HG03342 (cell line): ENCODE measurements around the gene CYP26A1.
A peak's percentile ranks its signal among the peaks of the same experiment; 100 is the strongest.
"Not testable (repeated sequence)": the region's sequence is repeated elsewhere in the genome, so short reads cannot be mapped to it uniquely, and the experiment has no call there.

Experiments
- ATAC-seq: cut with Tn5 transposase; IDR thresholded peaks from one replicate; pipeline ENCODE4 v1.9.1; 2021; ENCODE audit warnings: mild to moderate bottlenecking, moderate library complexity; ENCODE audit not compliant: unreplicated experiment

The CYP26A1 gene

DNA sequence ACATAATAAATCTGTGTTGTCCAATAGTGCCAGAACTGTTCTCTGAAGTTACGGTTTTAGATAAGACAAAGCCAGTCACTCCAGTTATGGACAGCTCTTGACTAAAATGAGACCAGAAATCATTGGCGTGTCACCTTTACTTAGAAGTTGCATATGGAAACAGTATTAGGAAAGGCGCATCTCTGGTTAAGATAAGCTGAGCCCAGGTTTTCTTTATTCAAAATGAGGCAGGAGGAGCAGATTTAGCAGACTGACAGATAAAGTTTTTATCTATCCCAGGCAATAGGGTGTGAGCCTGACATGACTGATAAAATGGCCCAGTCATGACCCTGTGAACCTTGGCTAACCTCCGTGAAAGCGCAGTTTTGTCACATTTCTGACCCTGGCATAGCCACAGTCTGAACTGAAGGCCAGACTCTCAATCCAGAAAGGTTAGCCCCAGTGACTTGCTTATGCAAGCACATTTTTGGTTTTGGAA is 4.2 kb downstream of the CYP26A1 start:
- no peak for ATAC-seq

DNA sequence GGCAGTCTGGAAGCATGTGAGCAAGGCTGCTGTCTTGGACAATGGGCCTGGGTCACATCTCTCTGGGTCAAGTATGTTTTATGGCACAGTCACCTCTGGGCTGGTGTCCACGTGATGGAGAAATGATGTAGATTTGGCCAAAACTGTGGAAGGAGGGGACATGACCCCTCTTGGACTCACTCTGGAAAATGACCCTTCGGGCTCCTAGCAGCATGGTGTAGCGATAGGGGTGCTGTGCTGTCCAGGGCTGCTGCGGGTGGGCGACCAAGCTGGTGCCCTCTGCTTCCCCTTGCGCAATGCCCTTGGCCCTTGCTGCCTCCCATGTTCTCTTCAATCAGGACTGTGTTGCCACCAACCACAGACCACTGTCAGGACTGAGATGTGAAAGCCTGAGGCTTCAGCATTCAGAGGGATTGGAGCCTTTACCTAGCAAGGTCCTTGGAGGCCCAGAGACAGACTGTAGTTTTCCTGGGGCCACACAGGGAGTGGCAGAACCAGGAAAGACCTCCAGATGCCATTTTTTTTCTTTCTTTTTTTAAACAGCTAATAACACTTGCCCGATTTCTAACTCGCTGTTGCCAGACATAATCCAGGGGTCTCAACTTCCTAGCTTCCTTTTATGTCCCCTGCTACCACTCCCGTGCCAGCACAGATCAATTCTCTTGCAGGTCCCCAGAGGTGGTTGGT is 6.1 kb downstream of the CYP26A1 start:
- ATAC-seq, result no peak

DNA sequence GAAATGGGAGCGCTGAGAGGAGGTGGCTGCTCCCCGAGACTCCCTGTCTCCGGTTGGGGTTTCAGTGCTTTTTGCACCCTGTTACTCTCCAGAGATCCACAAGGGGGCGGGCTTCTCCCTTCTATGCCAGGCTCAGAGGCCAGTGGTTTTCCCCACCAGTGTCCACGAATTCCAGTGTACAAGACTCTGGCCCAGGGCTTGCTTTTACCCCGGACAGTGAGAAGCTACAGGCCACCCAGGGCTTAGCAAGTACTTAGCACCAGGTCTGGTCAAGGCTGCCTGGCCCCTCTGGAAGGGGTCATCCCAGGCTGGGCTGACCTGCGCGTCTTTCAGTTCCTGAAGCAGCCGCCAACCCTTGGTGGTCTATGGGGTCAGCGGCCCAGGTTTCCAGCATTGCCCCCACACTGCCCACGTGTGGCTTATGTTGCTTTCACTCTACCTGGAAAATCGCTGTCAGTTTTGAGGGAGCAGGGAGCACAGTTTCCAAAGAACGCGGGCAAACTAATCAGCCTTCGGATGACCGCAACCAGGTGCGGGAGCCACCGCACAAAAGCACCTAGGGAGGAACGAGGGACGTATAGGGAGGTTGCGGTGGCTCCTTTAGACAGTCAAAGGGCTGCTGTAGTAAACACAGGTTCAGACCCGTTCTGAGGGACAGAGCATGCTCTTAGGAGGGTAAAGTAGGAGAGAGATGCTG is 6.8 kb downstream of the CYP26A1 start:
- no peak for ATAC-seq

DNA sequence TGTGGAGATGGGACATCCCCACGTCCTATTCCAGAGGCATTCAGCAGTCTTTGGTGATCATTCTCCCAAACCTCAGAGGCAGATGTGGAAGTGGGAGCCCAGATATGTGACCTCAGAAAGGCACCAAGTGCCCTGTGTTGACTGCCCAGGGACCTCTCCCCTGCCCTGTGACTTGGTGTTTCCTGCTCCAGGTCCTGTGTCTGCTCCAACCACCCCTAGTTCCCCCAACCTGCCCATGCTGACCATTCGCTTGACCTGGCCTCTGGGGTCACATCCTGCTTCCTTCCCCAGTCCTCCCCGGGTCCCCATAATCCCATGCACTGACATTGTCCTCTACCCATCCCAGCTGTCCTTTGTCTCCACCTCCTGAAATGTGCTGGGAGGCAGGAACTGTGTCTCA is 7.6 kb downstream of the CYP26A1 start:
- ATAC-seq, result no peak

DNA sequence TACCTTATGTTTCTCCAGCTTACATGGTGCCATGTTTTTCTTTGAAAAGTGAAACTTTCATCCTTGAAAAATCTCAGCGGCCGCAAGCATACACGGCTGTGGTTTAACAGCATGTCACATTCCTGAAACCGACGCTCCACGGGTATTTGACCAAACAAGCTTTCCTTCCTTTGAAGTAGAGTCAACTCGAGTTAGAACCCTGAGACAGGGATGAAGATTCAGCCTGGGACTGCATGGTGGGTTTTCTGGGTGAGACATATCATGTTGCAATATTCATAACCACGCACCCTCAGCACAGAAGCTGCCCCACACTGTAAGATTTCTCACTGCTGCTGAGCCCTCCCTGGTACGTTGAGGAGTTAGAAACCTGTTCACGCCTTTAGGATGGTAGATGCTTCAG is 8.1 kb downstream of the CYP26A1 start:
- ATAC-seq, result no peak

DNA sequence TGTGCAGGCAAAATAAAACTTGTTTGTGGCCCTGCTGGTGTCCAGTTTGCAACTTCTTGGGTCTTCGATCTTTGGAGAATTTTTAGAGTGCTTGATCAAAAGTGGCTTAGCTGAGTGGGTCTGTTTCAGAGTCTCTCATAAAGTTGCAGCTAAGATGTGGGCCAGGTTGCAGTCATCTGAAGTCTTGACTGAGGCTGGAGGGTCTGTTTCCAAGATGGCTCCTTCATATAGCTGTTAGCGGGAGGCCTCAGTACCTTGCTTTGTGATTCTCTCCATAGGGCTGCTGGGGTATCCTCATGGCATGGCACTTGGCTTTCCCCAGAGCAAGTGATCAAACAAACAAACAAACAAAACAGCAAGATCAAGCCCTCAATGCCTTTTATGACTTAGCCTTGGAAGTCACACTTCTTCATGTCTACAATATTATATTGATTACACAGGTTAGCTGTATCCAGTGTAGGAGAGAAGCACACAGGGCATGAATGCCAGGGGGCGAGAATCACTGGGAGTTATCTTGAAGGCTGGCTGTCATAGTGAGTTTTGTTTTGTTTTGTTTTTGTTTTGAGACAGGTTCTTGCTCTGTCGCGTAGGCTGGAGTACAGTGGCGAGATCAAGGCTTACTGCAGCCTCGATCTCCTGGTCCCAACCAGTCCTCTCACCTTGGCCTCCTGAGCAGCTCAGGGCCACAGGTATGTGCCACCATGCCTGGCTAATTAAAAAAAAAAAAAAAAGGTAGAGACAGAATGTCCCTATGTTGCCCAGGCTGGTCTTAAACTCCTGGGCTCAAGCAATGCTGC is 10.2 kb downstream of the CYP26A1 start:
- no peak for ATAC-seq

DNA sequence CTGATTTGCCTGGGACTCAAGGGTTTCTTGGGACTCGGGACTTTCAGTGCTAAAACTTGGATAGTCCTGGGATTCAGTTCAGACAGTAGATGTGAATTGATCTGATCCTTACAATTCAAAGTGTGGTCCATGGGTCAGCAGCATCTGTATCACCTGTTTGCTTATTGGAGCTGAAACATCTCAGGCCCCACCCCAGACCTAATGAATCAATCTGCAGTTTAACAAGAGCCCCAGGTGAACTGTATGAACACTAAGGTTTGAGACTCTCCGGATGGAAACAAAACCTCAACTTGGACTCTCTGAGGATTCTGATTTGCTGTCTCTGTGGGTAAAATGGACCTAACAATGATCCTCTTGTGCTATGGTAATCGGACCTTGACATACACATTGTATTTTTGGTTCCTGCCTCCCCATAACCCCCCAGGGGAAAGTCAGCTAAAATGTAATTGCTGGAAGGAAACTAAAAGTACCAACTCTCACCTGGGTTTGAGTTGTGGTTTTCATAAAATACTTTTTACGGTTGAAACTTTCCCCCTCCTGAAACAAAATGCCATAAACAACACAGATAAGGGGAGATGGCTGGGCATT is 11.7 kb downstream of the CYP26A1 start:
- ATAC-seq, result no peak

DNA sequence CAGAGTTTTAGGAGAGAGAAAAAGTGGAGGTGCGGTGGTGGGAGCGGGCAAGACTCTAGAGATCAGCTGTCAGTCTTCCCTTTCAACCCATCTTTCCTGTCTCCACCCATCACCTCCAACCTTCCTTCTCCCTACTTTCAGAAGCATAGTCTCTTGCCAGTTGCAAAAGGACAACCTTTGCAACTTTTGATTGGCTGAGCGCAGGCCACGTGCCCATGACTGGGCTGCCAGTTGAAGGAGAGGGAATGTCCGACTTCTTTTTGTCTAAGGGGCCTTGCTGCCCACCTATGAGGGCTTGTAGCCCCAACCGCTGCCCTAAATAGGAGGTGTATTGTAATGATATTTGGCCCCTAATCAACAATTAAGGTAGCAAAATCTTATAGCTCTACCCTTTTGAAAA is 12.6 kb downstream of the CYP26A1 start:
- no peak for ATAC-seq

DNA sequence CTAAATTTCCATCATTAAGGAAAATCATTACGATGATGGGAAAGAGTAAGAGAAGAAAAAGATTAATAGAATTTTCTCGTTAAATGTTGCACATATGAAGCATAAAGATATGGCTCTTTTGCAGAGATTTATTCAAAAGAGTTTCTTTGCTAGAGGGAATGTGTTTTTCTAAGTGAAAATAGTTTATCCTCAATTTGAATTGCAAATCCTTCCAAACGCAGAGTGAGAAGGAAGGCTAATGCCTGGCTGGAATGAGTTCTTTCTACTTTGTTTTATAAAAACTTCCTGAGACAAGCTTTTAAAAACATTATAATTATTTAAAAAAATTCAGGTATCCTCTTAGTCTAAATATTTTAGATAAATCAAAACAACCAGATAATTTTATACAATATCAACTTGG is 14.2 kb downstream of the CYP26A1 start:
- ATAC-seq, result no peak

DNA sequence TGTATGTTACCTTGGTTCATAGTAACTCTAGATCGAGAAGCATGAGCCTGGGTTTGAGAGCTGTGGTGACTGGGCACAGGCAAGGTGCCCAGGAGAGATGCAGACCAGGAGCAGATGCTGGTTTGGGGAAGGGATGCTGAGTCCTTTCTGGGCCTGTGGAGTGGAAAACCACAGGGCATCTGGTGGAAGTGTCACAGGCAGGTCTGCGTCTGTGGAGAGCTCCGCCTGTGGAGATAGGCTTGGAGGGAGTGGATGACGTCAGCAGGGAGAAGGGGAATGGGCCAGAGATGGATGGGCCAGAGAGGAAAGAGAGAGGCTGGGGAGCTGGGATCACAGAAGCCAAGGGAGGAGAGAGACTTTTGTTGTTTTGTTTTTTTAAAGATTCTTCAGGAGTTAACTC is 14.8 kb downstream of the CYP26A1 start:
- no peak for ATAC-seq

DNA sequence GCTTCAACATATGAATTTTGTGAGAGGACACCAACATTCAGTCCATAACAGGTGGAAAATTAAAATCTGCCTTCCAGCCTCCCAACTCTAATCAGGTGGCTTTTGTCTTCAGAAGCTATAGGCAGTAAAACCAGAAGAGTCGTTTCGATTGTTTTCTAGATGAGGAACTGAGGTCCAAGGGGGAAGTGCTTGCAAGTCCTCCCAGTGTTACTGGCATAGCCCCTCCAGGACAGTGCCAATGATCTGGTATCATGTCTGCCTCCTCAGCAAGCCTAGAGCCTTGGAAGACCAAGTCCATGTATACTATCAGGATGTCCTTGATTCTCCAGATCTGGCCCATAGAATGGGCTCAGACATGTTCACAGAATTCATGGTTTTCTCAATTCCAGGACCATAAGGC is 16.9 kb downstream of the CYP26A1 start:
- no peak for ATAC-seq

DNA sequence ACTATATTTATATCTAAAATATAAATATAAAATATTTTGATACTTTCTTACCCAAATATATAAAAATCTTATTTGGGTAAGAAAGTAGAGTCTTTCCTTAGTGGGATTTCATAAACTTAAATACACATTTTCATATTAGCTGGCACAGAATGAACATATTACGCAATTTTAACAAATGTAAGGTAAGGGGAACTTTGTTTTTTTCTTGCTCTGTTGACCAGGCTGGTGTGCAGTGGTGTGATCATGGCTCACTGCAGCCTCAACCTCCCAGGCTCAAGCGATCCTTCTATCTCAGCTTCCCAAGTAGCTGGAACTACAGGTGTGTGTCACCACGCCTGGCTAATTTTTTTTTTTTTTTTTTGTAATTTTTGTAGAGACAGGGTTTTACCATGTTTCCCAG is 18.3 kb downstream of the CYP26A1 start:
- no peak for ATAC-seq

DNA sequence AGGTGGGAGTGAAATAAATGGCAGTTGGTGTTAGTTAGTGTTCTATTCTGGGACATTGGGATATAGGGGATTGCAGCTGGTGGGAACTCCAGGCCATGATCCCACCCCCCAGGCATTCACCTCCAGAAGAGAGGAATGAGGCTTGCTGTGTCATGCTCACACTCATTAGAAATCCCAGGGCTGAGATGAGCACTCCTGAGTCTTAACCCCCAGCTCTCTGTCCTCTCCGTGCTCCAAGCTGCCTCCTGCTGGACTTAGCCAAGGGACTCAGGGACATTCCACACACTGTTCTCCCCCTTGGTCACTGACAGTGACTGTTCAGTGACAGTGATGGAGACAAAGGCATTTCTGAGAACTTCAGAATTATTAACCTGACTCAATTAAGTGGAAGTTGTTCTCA is 21.5 kb downstream of the CYP26A1 start:
- no peak for ATAC-seq

DNA sequence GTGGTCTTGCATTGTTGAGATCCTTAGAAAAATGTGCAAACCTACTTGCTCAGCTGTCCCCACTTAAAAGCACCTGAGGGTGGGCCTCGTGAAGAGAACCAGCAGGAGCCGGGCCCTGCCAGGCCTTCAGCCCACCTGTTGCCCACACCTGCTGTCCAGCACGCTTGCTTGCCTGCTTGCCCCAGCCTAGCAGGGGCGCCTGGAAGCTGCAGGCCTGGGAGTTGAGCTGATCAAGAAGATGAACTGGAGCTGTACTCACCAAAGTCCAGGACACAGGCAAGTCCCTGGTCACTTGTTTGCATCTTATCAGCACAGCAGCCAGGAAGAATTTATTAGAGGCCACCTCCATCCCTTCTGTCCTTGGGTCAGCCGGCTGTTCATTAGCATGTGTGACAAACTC is 23.2 kb downstream of the CYP26A1 start:
- no peak for ATAC-seq

DNA sequence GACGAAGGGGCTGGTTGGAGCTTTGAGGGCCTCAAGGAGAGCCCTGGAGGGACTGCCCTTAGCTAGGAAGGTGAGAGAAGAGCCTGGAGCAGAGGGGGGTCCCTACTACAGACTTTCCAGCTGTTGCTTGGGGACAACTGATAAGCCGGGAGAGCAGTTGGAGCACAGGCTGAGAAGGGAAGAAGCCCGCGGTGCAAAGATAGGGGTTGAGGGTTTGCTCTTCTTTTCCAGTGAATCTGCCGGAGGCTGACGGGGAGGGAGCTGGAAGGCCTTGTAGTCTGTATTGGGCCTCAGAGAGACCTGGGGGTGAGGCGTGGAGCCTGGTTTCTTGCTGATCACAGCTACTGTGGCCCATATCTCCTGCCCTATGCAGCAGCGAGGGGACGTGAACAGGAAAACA is 23.7 kb downstream of the CYP26A1 start:
- ATAC-seq, result no peak

DNA sequence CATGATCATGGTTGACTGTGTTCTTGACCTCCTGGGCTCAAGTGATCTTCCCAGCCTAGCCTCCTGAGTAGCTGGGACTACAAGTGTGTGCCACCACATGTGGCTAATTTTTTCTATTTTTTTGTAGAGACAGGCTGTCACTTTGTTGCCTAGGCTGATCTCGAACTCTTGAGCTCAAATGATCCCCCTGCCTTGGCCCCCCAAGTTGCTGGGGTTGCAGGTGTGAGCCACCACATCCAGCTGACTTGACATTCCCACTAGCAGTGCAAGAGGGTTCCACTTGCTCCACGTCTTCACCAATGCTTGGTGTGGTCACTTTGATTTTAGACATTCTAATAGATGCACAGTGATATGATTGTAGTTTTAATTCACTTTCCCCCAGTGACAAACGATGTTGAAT is 25.1 kb downstream of the CYP26A1 start:
- ATAC-seq, result no peak

DNA sequence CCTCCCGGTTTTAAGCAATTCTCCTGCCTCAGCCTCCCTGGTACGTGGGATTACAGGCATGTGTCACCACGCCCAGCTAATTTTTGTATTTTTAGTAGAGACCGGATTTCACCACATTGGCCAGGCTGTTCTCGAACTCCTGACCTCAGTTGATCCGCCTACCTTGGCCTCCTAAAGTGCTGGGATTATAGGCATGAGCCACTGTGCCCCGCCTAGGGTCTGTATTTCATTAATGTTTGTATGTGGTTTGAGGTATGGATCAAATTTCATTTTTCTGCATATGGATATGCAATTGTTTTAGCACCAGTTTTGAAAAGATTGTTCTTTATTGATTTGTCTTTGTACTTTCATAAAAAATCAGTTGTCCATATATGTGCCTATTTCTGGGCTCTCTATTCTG is 26.0 kb downstream of the CYP26A1 start:
- no peak for ATAC-seq

DNA sequence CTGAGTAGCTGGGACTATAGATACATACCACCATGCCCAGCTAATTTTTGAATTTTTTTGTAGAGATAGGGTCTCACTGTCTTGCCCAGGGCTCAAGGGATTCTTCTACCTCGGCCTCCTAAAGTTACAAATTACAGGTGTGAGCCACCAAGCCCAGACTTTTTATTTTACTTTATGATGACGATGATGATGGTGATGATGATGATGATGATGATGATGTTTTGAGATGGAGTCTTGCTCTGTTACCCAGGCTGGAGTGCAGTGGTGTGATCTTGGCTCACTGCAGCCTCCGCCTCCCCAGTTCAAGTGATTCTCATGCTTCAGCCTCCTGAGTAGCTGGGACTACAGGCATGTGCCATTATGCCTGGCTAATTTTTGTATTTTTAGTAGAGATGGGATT is 27.5 kb downstream of the CYP26A1 start:
- ATAC-seq, result not testable (repeated sequence)

DNA sequence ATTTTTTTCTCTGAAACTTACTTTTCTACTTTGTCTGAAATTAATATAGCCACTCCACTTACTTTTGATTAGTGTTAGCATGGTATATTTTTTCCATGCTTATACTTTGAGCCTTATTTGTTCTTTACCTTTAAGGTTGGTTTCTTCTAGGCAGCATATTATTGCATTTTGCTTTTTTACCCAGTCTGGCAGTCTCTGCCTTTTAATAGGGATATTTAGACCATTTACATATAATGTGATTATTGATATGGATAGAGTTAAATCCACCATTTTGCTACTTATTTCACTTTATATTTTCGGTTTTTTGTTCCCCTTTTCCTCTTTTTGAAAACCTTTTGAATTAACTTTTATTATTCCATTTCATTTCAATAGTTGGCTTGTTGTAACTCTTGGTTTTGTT is 30.3 kb downstream of the CYP26A1 start:
- ATAC-seq, result no peak

DNA sequence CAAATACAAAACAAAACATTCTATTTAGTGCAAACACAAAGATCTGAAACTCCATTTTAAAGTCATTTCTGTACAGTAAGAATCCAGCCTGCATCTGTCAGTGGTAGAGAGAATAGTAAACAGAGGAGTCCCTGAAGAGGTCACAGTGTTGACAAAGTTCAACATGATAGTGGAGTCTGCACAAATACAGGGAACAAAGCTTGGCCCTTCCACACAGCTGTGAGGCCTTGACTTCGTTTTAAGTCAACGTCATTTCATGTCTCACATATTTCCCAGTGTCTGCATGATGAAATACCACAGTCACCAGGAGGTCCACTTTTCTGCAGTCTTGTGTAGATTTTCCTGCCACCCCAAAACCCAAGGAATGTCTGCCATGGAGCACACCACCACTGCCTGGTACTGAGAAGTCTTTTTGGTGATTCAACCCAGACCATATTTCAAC is 33.0 kb downstream of the CYP26A1 start:
- no peak for ATAC-seq

DNA sequence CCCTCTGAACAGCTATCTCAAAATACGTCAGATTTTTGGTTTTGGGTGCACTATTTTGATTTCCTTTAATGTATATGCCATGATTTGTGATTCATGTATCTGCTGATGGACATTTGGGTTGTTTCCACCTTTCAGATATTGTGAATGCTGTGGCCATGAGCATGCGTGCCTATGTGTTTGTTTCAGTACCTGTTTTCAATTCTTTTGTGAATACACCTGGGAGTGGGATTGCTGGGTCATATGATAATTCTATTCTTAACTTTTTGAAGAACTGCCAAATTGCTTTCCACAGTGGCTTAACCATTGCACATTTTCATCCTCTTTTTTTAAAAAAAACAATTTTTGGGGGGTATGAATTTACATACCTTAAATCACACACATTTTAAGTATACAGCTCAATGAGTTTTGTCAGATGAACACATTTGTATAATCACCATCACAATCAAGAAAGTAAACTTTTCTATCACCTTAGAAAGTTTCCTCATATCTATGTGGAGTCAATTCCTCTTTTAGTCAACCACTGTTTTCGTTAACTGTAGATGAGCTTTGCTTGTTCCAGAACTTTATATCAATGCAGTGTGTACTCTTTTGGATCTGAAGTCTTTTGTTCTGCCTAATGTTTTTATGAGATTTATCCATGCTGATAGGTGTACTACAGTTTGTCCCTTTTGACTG is 36.9 kb downstream of the CYP26A1 start:
- ATAC-seq, result peak; percentile 57
